LNCaP clone FGC (cell line): ENCODE data around the gene ST7.

Experiments
- DNase-seq: peaks from one replicate; pipeline ENCODE4 v3.0.0-alpha.2; 2011; ENCODE audit warnings: low read depth
- H3K4me3 ChIP-seq: 2 replicates; pipeline ENCODE4 v1.5.1; 2011; ENCODE audit warnings: mild to moderate bottlenecking, low read depth, low read length, control low read depth
- TF ChIP-seq, protein P1 (sequence below): IDR thresholded peaks from 2 replicates; pipeline ENCODE4 v1.5.1; 2012; ENCODE audit warnings: mild to moderate bottlenecking; ENCODE audit not compliant: control insufficient read depth, insufficient read depth; ENCODE audit errors: extremely low read depth

ST7 gene

DNA sequence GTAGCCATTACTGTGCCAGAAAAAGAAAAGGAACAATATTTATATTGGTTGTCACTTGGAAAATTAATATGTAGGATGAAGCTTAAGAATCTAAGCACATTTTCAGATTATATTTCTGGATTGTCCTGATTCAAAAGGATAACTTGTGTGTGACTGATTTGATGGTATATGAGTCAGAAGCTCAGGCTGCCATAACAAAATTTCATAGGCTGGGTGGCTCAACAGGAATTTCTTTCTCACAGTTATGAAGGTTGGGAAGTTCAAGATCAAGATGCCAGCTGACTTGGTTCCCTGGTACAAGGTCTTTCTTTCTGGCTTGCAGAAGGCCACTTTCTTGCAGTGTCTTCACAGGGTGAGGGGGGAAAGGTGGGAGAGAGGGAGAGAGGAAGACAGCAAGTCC is 108.5 kb downstream of the ST7 start:
- no peak for DNase-seq
- TF ChIP-seq, protein P1, sequence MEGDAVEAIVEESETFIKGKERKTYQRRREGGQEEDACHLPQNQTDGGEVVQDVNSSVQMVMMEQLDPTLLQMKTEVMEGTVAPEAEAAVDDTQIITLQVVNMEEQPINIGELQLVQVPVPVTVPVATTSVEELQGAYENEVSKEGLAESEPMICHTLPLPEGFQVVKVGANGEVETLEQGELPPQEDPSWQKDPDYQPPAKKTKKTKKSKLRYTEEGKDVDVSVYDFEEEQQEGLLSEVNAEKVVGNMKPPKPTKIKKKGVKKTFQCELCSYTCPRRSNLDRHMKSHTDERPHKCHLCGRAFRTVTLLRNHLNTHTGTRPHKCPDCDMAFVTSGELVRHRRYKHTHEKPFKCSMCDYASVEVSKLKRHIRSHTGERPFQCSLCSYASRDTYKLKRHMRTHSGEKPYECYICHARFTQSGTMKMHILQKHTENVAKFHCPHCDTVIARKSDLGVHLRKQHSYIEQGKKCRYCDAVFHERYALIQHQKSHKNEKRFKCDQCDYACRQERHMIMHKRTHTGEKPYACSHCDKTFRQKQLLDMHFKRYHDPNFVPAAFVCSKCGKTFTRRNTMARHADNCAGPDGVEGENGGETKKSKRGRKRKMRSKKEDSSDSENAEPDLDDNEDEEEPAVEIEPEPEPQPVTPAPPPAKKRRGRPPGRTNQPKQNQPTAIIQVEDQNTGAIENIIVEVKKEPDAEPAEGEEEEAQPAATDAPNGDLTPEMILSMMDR: no peak
- no peak overlapping the region for H3K4me3 ChIP-seq

DNA sequence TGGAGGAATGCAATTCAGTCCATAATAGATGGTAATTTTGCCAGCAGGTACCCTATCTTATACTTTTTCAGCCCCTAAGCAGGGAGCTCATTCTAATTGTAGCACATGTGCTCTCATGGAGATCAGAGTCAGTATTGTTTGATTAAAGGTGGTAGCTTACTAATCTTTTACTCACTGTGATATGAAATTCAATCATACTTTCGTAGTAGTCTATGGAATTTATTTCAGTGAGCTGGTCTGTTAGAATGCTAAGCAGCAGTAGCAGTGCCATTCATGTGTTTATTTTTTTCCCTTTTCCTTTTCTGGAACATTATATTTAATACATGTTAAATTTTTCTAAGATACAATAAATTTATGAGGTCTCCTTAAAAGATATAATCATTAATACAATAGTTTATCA is 109.0 kb downstream of the ST7 start:
- no peak overlapping the region for H3K4me3 ChIP-seq
- TF ChIP-seq, protein P1: no peak
- no peak for DNase-seq

DNA sequence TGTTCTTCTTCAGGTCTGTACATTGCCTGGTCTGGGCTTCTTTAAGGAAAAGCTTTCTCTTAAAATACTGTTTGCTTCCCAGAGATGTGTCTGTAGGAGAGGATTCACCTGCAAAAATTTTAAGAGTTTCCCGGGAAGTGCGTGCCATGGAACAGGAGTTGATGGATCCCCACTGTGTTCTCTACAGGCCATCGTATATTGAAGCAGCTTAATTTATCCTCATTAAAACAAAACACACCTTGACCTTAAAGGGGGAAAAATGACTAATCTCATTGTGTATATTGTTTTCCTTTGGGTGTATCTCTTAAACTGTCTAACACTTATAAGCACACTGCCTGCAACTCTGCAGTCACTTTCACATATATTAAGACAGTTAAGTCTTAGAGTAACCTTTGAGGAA is 111.4 kb downstream of the ST7 start:
- H3K4me3 ChIP-seq: no peak overlapping the region
- TF ChIP-seq, protein P1: no peak
- DNase-seq: no peak

DNA sequence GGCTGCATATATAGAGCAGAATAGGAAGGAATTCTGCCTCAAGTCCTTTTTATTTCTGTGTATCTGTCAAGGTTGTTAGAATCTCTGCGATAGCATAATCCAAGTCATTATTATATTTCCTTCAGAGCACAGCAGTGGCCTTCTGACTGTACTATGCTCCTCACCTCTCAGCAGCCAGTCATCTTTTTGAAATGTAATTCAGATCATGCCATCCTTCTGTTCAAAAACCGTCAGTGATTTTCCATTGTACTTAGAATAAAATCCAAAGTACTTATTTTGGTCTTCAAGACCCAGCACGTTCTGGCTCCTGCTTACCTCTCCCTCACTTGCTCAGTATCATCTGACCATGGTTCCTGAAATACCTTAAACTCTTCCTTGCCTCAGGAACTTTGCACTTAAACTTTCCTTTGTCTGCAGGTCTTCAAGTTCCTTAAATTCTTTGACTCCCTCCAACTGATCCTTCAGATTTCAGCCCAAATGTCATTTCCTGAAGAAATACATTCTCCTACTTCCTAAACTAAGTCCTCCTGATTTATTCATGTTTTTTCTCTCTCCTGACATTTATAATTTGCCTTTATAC is 112.4 kb downstream of the ST7 start:
- no peak overlapping the region for H3K4me3 ChIP-seq
- no peak for DNase-seq
- TF ChIP-seq, protein P1: no peak

DNA sequence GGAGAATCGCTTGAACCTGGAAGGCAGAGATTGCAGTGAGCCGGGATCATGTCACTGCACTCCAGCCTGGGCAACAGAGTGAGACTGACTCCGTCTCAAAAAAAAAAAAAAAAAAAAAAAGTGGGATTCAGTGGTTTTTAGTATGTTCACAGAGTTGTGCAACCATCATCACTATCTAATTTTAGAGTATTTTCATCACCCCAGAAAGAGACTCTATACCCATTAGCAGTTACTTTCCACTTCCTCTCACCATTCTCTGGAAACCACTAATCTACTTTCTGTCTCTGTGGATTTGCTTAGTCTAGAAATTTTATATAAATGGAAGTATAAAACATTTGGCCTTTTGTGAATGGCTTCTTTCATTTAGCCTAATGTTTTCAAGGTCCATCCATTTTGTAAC is 113.4 kb downstream of the ST7 start:
- TF ChIP-seq, protein P1: no peak
- no peak overlapping the region for H3K4me3 ChIP-seq
- DNase-seq: no peak

DNA sequence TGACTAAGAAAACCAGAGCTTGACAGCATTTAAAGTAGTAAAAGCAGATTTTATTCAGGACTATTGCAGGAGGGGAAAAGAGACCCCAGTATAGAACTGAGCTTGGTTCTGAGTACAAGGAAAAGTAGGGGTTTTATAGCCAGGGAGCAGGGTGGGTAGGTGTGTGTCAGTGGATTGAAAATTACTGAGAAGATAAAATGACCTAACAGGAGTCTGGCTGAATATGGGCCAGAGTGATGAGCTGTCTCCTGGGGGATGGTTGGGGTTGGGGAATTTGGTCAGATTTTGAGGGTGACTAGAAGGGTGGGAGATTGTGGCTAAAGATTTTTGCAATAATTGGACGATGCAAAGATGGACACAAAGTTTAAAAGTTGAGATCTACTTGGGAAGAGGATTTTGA is 114.0 kb downstream of the ST7 start:
- TF ChIP-seq, protein P1: no peak
- H3K4me3 ChIP-seq: no peak overlapping the region

DNA sequence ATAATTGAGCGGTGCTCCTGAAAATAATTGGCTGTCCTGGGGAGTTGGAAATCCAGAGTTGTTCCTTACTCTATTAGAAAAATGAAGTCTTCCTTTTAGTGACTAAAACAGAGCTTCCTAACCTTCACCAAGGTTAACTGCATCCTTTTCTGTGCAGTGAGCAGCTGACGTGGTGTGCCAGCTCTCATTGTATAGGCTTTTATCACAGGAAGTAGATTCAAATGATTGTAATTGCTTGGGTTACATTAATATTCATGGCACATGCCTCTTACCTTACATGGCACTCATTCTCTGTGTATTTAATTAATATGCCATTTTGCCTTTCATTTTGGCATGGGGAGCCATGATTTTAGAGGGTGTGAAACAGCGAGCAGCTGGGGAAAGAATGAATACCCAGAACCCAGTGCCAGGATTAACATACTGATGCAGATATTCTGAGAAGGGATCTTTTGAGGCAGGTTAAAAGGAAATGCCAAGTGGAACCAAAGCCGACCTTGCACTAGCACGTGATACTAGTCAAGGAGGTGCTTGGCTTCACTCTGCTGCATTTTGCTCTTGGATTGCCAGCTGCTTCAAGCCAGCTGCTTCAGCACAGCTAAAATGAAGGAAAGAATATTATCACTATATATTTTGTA is 115.3 kb downstream of the ST7 start:
- no peak for DNase-seq
- TF ChIP-seq, protein P1: no peak
- H3K4me3 ChIP-seq: no peak overlapping the region

More for the DNA sequence above, 114.0 kb downstream of the ST7 start:
- DNase-seq: no peak
